Left renal pelvis (tissue), 4 donors: ENCODE data around the gene CYLD. TPM values are rescaled to one million over a fixed set of nuclear protein-coding genes. Genes with fewer than 3 reads are reported as not detected.

Experiments used
- DNase-seq, 4 donors: peaks; one replicate each; pipeline ENCODE4 v3.0.0-alpha.2; 2013; ENCODE audit warnings: low read depth in 4 of 4, low spot score in 3 of 4
- polyA plus RNA-seq, 4 donors: library from polyadenylated mRNA; unstranded; fragments of 120-200 nt; gene quantifications; one replicate each; pipeline ENCODE4 v1.2.1, GENCODE V29; 2013; ENCODE audit not compliant: insufficient read length in 4 of 4

Gene CYLD
- polyA plus RNA-seq, 4 donors: 24.9 to 29.5 (median 26.8) TPM

DNA sequence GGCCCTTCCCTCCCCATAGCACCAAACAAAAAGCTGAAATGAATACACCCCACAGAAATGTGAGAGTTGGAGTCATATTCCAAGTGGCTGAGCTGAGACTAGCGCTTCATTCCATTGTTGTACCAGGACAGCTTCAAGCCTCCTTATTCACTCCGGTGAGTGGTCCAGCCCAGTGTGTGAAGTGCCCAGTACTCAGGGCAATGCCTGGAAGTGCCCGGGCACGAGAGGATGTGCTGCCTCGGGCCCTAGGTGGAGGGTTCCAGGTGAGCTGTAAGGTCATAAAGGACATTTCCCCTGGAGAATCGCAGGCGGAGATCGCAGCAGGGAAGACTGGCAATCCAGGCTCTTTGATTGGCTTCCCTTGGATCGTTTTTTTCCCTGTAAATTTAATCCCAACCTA is 5.4 kb upstream of the CYLD start:
- no peak for DNase-seq

- DNase-seq: no peak
Observed at GRCh38 chr16:50737420-50737959, 4.4 kb upstream of the CYLD start.

GRCh38 chr16:50739031-50739430 is 2.9 kb upstream of the CYLD start:
- DNase-seq: no peak

DNA sequence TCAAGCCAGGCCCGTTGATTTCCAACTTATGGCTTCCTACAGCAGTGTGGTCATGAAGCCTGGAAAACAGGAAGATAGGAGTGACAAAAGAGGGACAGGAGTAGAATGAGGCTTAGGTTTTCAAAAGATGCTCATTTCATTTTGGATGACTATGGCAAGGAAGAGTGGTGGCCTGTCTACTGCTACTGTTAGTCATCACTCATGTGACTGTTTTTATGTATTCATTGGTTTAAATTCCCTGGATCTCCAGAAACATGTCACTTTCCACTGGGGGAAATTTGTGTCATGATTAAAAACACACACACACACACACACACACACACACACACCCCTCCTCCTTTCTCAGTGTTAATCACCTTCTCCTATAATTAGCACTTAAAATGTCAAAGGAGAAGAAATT is 1.1 kb upstream of the CYLD start:
- DNase-seq: no peak

GRCh38 chr16:50741225-50741780 is 583 bp upstream of the CYLD start:
- no peak for DNase-seq

DNA sequence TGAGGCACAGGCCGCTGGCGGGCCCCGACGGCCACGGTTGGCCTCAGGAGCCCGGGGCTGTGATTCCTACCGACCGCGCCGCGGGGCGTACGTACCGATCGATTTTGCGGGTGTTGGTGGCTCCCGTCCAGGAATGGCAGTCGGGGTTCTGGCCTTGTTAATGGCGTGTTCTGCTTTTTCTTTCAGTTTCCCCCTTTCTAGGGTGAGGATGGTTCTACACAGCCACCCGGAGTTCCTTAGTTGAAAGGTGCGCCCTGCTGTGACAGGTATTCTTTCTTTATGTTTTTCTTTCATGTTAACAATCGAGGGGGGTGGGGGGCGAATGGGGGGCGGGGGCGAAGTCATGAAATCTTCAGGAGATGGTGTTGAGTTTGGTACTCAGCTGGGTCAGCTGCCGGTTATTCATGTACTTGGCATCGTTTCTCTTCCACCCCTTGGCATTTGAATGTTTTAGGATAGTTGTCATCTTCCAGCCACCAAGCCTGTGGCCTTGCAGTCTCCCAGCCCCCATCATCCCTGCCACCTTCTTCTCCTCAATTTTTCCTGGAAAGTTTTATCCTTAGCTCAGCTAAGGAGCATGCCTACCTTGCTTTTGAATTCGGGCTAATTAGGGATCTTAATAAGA is 802 bp downstream of the CYLD start:
- no peak for DNase-seq

DNA sequence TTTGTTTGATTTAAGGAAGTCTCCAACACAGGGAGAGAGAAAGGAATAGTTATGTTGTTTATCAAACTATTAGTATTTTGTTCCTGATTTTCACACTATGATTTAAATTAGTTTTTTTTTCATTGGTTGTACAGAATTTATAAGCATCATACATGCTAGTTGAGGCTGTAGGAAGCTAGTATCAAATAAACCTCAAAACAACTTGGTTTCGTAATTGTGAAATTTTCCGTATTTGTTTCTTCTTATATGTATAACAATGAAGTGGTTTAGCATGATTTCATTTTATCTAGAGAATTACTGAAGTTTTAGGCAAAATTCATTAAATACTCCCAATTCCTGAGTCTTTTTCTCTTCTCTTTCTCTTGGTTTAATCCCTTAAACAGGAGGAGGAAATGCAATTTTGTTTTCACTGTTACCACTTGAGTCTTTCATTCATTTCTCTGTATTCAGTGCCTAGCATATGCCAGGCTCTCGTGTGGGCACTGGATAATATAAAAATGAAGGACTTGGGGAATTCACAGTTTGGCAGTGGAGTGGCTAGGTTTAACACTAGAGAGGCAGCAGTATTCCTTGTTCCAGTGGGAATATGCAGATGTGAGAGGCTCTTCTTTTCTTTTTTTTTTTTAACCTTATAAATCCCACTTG is 1.8 kb downstream of the CYLD start:
- no peak for DNase-seq

- no peak for DNase-seq
Observed at GRCh38 chr16:50744881-50745280, 3.0 kb downstream of the CYLD start.

- DNase-seq: no peak
Observed at GRCh38 chr16:50745940-50746339, 4.1 kb downstream of the CYLD start.

DNA sequence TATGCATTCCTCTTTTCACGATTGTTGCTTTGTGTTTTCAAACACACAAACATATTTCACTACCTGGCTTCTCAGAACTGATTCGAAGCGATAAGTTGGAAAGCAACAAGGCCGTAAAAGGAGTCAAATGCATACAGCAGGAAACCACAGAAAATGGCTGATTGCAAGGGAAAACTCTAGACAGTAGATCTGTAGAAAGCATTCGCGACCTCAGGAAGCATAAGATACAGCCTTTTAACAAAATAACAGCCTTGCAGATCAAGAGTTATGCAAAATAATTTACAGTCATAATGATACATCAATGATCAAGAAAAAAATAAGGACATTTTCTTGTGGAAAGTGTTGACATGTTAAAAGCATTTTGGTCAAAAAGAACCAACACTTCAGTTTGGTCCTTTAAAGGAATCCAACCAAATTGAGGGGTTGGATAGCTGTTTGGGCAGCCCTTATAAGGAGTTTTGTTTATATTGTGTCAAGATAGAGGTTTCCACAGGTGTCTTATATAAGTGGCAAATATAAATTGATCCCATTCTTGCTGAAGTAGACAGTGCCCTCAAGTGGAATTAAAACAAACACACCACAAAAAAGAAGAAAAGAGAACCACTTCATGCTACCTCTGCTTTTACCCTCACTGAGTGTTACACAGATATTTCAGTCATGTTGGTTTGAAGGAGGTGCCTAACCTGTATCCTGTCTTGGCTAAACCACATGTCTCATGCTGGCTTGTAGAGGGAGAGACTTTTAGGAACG is 5.5 kb downstream of the CYLD start:
- DNase-seq: peak in 1 of 4 donors; percentile 19

DNA sequence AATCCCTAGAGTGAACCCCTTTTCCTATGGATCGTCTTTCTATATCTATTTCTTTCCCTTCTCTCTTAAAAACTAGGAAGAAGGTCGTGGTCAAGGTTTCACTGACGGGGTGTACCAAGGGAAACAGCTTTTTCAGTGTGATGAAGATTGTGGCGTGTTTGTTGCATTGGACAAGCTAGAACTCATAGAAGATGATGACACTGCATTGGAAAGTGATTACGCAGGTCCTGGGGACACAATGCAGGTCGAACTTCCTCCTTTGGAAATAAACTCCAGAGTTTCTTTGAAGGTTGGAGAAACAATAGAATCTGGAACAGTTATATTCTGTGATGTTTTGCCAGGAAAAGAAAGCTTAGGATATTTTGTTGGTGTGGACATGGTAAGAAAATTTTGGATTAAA is 9.6 kb downstream of the CYLD start:
- no peak for DNase-seq

DNA sequence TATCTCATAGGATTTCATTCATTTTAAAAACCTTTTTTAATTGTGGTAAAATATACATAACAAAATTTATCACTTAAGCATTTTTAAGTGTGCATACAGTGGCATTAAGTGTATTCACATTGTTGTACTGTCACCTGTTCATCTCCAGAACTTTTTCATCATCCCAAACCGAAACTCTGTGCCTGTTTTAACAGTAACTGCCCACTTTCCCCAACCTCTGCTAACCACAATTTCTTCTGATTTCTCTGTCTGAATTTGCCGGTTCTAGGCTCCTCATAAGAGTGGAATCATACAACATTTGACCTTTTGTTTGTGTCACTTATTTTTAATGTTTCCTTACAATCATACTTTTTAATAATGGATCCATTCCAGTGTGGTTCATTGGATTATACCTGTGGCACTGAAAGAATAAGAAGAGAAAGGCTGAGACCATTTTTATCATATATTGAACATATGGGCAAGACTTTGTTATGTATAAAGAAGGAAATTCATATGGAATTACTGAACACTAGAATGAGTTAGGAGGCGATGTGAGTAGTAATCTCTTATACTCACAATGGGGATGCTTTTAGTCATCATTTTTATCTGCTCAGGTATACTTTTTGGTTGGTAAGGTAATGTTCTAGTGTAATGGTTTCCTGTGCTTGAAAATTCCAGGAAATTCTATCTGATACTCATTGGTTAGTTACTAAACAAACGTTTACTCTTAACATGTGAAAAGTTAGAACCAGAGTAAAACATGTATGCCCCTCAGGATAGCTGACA is 10.8 kb downstream of the CYLD start:
- DNase-seq: no peak

- DNase-seq: no peak
Observed at GRCh38 chr16:50756473-50756872, 14.6 kb downstream of the CYLD start.

GRCh38 chr16:50761267-50761666 is 19.4 kb downstream of the CYLD start:
- no peak for DNase-seq

DNA sequence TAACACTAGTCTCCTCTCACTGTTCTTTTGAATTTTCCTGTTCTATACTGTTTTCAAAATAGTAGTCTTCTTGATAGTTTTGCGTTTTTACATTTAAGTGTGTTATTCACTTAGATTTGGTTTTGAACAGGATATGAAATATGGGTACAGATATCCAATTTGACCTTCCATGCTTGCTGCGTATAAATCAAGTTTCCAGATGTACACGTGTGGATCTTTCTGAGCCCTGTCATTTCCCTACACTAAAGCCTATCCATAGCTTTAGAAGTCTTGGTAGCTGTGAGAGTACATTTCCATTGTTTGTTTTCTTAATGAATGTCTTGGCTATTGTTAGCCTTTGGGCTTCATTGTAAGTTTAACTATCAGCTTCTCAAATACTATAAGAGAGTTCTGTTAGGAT is 20.4 kb downstream of the CYLD start:
- DNase-seq: no peak

DNA sequence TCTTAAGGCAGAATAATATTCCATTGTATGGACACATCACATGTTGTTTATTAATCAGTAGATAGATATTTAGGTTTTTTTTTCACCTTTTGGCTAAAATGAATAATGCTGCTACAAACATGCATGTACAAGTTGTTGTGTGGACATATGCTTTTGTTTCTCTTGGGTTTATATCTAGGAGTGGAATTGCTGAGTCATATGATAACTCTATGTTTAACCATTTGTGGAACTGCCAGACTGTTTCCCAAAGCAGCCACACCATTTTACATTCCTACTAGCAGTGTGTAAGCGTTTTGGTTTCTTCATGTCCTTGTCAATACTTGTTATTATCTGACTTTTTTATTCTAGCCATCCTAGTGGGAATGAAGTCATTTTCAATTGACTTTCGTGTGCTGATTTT is 21.3 kb downstream of the CYLD start:
- no peak for DNase-seq

DNA sequence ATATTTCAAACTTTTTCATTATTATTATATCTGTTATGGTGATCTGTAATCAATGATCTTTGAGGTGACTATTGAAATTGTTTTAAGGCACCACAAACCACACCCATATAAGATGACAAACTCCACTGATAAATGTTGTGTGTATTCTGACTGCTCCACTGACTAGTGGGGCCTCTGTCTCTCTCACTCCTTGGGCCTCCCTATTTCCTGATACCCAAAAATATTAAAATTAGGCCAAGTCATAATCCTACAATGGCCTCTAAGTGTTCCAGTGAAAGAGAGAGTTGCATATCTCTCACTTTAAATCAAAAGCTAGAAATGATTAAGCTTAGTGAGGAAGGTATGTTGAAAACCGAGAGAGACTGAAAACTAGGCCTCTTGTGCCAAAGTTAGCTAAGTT is 23.4 kb downstream of the CYLD start:
- DNase-seq: no peak

DNA sequence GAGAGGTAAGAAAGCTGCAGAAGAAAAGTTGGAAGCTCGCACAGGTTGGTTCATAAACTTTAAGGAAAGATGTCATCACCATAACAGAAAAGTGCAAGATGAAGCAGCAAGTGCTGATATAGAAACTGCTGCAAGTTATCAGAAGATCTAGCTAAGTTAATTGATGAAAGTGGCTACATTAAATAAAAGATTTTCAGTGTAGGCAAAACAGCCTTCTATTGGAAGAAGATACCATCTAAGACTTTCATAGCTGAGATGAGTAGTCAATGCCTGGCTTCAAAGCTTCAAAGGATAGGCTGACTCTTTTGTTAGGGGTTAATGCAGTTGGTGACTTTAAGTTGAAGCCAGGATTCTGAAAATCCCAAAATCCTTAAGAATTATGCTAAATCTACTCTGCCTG is 24.0 kb downstream of the CYLD start:
- no peak for DNase-seq

GRCh38 chr16:50767197-50767596 is 25.3 kb downstream of the CYLD start:
- DNase-seq: no peak

DNA sequence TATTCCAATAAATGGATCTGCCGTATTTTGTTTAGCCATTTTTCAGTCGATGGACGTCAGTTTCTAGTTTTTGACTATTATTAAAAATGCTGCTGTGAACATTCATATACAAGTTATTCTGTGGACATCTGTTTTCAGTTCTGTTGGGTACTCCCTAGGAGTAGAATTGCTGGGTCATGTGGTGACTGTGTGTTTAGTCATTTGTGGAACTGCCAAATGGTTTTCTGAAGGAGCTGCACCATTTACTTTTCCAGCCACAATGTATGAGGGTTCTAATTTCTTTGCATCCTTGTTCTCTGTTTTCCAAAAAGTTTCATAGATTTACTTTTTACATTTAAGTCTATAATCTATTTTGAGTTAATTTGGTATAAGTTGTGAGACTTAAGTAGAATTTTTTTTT is 29.5 kb downstream of the CYLD start:
- no peak for DNase-seq

GRCh38 chr16:50774405-50774804 is 32.5 kb downstream of the CYLD start:
- DNase-seq: no peak
